OCI-LY1 (cell line): Measurements from ENCODE around the gene TNS3.

ENCODE experiments used
- CTCF ChIP-seq: fragments of 200-600 bp; sonication (generic), shearing (Covaris generic); IDR thresholded peaks from 2 replicates; pipeline ENCODE4 v1.5.1; 2017; ENCODE audit warnings: mild to moderate bottlenecking, antibody characterized with exemption, low read length, moderate library complexity, mixed read lengths
- EZH2 ChIP-seq: fragments of 200-600 bp; sonication (generic), shearing (Covaris generic); IDR thresholded peaks from 2 replicates; pipeline ENCODE4 v1.8.0; 2017; ENCODE audit warnings: borderline replicate concordance, mixed run types, mild to moderate bottlenecking, antibody characterized with exemption, low read length, moderate library complexity, mixed read lengths

- no peak for TF ChIP-seq CTCF
- TF ChIP-seq EZH2: no peak
Measured at GRCh38 chr7:47614450-47614849, 32.5 kb upstream of the TNS3 start.
